Subcutaneous abdominal adipose tissue (tissue), 5 donors: ENCODE measurements around the gene RNASE4.

ENCODE experiments used
- H3K27ac ChIP-seq: one replicate; pipeline ENCODE4 v1.7.0; 2013; ENCODE audit warnings: low read depth, mild to moderate bottlenecking, inconsistent platforms, low read length, moderate library complexity
- H3K27me3 ChIP-seq, 5 donors: one replicate each; pipeline ENCODE4 v1.7.0; 2013; ENCODE audit warnings: low read length in 5 of 5, inconsistent platforms in 1 of 5; ENCODE audit not compliant: control insufficient read depth in 5 of 5, insufficient read depth in 4 of 5
- H3K36me3 ChIP-seq, 5 donors: one replicate each; pipeline ENCODE4 v1.7.0; 2013; ENCODE audit warnings: low read length in 5 of 5; ENCODE audit not compliant: control insufficient read depth in 5 of 5, insufficient read depth in 5 of 5
- H3K4me1 ChIP-seq, 5 donors: one replicate each; pipeline ENCODE4 v1.7.0; 2013; ENCODE audit warnings: low read length in 5 of 5, mild to moderate bottlenecking in 3 of 5, moderate library complexity in 1 of 5; ENCODE audit not compliant: control insufficient read depth in 5 of 5, insufficient read depth in 5 of 5
- H3K4me3 ChIP-seq, 5 donors: one replicate each; pipeline ENCODE4 v1.7.0; 2013; ENCODE audit warnings: low read length in 5 of 5, low read depth in 1 of 5
- H3K9ac ChIP-seq, 5 donors: one replicate each; pipeline ENCODE4 v1.7.0; 2013; ENCODE audit warnings: low read length in 5 of 5, mild to moderate bottlenecking in 4 of 5, moderate library complexity in 3 of 5
- H3K9me3 ChIP-seq, 5 donors: one replicate each; pipeline ENCODE4 v1.7.0; 2013; ENCODE audit warnings: low read length in 5 of 5; ENCODE audit not compliant: control insufficient read depth in 5 of 5
- donor health status: healthy.
- donor health status: healthy.
- donor health status: healthy.
- donor health status: healthy.
- donor health status: healthy.

The RNASE4 gene

DNA sequence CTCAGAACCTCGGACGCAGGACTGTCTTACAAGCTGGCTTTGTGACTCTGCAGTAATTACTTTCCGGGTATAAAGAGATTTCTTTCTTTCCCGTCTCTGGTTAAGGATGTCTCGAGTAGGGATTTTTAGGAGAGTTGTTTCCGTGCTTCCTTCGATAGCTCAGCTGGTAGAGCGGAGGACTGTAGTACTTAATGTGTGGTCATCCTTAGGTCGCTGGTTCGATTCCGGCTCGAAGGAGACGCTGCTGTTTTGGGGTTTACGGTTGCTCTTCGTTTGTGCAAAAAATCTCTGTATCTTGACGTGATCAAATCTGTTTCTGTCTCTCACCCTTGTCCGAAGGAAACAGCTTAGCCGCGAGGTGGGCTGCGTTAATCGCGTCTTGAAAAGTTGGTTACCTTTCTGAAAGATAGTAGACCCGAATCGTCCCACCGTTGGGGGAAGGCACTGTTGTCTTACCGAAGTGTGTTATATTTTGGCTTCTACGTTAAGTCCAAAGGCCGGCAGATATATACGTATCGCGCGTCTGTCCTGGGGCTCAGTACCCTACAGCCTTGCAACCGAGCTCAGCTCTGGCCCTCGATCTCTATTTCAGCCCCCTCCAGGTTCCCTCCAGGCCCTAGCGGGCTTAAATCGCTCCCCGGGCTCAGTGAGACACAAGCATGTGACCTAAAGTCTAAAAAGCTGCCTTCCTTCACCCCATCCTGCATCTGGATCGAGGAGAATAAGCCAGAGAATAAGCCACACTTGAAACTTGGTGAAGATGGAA is 1.1 kb upstream of the RNASE4 start:
- H3K27ac ChIP-seq = peak overlapping the region; percentile 99
- no peaks in the 10 kb centered on the region for H3K9me3 ChIP-seq
- H3K4me1 ChIP-seq = peaks cover 0 to 58% (median 53%) of the 10 kb centered on the region in 5 donors
- peaks cover 0 to 2% (median 0%) of the 10 kb centered on the region in 5 donors for H3K36me3 ChIP-seq
- no peaks in the 10 kb centered on the region for H3K27me3 ChIP-seq
- H3K4me3 ChIP-seq = peak overlapping the region; percentile 83 to 96 (median 93)
- H3K9ac ChIP-seq = peak overlapping the region; percentile 87 to 100 (median 98)

DNA sequence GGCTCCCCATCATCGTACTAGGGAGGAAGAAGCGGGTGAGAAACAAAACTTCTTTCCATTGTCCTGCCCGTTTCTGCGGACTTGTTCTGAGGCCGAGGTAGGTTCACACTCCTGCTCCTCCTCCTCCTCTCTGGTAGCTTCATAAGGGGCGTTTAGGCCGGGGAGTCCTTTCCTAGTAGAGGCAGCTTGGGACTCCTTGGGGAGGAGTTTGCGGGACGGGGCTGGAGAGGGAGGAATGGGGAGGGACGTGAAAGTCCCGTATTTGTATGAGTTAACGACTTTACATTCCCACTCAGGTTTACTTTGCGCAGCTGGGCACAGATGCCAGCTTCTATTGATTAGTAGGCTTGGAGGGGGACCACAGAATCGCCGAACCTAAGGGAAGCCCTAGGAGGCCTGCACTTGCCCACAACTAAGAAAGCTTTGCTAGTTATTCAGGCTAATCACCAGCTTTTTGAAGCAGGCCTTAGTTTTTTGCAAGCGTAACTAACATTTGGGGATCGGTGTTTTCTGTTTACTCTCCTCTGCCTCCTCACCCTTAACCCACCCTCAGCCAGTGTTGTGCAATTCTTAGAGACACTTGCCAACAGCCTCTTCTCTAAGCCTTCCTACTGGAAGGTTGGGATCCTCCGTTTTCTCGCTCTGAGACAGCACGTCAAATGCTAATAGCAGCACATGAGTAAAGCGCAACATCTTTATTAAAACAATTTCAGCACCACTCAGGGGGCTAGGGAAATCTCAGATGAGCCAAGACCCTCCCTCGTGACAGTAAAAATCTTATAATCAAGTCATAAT is 499 bp downstream of the RNASE4 start:
- Histone ChIP-seq H3K27ac (peak overlapping the region; percentile 99), H3K9me3 (no peaks in the 10 kb centered on the region), H3K9ac (peak overlapping the region; percentile 89 to 100 (median 98)), H3K36me3 (peaks cover 0 to 4% (median 0%) of the 10 kb centered on the region in 5 donors), H3K4me3 (peak overlapping the region; percentile 83 to 96 (median 93)), H3K27me3 (no peaks in the 10 kb centered on the region), H3K4me1 (peaks cover 0 to 58% (median 53%) of the 10 kb centered on the region in 5 donors)

DNA sequence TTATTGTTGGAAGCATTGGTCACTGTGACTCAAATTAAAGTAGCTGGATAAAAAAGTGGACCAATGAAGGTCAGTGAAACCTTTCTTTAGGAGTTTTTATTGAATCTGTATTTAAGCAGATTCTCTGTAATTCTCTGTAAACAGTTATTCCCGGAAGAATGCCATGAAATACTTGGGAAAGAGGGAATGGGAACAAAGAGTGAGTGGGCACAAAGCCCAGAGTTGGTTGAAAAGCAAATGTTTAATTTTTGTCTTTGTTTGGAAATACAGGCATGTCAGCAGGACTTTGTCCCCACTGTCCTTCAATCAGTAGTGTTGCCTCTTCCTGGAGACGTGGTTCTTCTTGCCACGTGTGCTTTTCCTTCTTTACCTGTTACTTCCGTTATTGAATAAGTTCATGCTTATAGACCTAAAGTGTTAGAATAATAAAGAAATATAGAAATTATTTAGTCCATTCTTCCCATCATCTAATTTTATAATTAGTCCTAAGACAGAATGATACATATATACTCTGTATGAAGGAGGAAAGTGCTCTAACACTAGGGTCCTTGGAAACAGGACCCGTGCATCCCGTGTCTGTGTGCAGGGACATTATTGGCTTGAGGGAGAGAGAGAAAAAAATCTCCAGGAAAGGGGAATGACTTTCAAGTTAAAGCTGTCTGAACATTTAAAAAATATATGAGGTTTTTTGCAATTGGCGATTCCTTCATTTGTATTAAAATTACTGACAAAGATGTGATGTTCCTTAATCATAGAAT is 2.2 kb downstream of the RNASE4 start:
- Histone ChIP-seq H3K4me1 (peaks cover 0 to 50% (median 47%) of the 10 kb centered on the region in 5 donors), H3K9me3 (no peaks in the 10 kb centered on the region), H3K9ac (peak overlapping the region in 4 of 5 donors; percentile 3 to 66 (median 44)), H3K36me3 (peaks cover 0 to 4% (median 0%) of the 10 kb centered on the region in 5 donors), H3K27me3 (no peaks in the 10 kb centered on the region), H3K4me3 (peak overlapping the region; percentile 5 to 96 (median 31)), H3K27ac (peak overlapping the region; percentile 99)

DNA sequence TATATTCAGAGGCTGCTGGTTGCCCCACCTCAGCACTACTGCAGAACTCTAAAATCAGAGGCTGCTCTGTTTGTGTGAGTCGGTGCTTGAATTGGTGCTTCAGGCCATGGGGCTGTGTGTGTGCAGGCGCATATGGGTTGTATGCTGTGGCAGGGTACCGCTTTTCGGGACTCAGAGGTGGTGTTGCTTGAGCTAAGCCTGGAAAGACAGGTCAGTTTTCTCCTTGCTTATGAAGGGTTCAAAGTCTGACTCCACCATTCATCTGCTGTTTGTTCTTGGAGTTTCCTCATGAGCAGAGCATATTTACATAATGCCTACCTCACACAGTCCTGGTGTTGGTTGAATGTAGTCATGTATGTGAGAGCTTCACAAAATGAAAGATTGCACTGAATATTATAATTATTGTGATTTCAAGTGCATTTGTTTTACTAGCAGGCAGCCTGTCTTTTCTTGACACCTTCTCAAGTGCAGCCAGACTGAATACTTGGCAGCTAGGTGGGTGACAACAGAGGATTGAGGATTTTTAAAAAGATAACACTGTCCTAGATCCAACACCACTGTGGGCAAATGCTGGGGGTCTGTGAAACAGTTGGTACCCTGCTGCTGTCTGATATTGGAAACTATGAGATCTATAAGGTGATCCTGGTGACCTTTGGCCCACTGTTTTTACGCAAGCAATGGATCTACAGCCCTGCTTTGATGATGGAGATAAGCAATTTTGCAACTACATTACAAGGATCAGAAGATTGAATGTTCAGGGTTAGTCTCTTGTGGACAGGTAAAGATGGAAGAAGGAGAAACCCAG is 3.2 kb downstream of the RNASE4 start:
- H3K9ac ChIP-seq = peak overlapping the region in 2 of 5 donors; percentile 4 to 23
- peak overlapping the region in 1 of 5 donors; percentile 7 for H3K4me3 ChIP-seq
- H3K27me3 ChIP-seq = no peaks in the 10 kb centered on the region
- H3K4me1 ChIP-seq = peaks cover 0 to 43% (median 41%) of the 10 kb centered on the region in 5 donors
- H3K9me3 ChIP-seq = no peaks in the 10 kb centered on the region
- H3K27ac ChIP-seq = peak overlapping the region; percentile 99
- H3K36me3 ChIP-seq = peaks cover 0 to 4% (median 0%) of the 10 kb centered on the region in 5 donors

DNA sequence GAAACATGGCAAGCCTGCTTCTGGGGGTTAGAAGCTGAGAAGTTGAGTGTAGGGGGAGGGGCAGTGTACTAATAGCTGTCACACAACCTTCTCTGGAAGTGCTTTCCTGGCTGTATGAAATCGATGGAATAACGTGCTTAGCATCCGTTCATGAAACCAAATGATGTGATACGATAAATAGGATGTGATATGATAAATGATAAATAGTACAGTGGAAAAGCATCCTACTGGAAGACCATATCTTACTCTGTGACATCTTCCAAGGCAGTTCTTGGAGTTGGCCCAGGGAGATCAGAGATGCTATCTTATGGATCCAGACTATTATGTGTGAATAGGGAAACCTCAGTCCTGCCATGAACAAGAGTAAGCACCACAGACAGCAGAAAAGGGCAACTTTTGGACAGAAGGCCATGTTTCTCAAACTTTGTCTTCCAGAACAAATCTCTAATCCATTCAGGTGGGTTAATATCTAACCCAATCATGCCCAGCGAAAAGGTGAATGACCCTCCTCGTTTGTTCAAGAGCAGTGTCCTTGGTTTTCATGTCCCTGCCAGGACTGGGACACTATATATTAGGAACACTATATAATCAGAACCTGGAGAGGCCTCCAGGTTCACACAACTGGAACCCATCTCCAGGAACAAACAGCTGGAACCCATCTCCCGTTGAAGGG is 3.9 kb downstream of the RNASE4 start, which contains the start of gene ANG:
ANG (plus strand) TSS at position 598 of the 673 bp plus-strand sequence. CDS start 4,801 bp downstream, outside the sequence.
- peak within 1 kb of the TSS in 3 of 5 donors; percentile 4 to 23 (median 11) for H3K9ac ChIP-seq

DNA sequence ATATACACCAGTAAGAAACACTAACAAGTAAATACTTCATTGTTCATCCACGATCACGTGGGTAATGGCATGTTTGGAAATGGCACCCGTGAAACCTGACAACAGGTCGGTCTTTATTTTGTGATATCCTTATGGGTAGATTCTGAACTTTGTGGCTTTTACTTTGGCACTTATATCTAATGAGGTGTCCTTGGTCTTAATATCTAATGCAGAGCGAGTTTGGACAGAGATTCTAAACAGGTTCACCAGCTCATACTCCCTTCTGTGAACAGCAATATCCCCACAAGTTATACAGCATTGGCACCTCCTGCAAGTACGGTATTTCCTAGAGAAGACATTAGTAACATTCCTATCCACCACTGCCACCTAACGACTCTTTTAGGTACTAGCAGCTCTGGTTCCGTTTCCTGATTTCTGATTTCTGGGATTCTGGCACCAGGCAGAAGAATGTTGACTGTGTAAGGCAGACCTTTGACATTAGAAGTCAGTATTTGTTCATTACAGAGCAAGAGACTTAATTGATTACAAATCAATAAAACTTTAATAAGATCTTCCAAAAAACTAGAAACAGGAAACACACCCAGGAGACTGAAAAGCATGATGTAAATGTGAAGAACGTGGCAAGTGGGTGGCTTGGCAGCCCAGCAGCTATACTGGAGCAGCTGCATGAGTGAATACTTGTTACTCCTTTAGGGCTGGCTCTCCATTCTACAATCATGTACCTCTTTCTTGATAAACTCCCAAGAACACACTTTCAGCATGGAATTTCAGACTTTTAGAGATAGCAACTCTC is 6.7 kb downstream of the RNASE4 start:
- H3K27me3 ChIP-seq = no peaks in the 10 kb centered on the region
- no peak overlapping the region for H3K4me3 ChIP-seq
- peaks cover 0 to 30% (median 23%) of the 10 kb centered on the region in 5 donors for H3K4me1 ChIP-seq
- no peaks in the 10 kb centered on the region for H3K9me3 ChIP-seq
- H3K36me3 ChIP-seq = peaks cover 7 to 15% (median 10%) of the 10 kb centered on the region in 5 donors
- H3K27ac ChIP-seq = peak overlapping the region; percentile 28
- no peak overlapping the region for H3K9ac ChIP-seq

More for the DNA sequence above, 3.9 kb downstream of the RNASE4 start, which contains the start of gene ANG:
- peaks cover under 1 to 4% (median 2%) of the 10 kb centered on the region in 5 donors for H3K36me3 ChIP-seq
- no peaks in the 10 kb centered on the region for H3K9me3 ChIP-seq
- peaks cover 0 to 43% (median 41%) of the 10 kb centered on the region in 5 donors for H3K4me1 ChIP-seq
- no peak within 1 kb of the TSS for H3K4me3 ChIP-seq
- H3K27ac ChIP-seq = peak within 1 kb of the TSS; percentile 99
- H3K27me3 ChIP-seq = no peaks in the 10 kb centered on the region

DNA sequence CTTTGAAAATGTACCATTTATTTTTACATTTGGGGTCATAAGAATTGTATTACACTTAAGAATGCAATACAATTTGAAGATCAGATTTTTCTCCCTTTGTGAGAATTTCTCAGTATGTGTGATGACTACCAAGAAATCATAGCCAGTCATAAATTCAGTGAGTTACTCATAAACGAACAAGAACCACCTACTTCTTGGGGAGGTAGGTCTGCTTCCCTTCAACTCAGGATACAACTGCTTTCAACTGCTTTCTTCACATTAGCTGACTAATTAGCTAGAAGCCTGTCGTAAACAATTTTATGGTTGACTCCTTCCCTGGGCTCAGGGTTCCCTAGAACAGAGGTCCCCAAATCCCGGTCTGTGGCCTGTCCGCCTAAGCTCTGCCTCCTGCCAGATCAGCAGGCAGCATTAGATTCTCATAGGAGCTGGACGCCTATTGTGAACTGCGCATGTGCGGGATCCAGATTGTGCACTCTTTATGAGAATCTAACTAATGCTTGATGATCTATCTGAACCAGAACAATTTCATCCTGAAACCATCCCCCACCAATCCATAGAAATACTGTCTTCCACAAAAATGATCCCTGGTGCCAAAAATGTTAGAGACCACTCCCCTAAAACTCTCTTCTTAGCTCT is 7.9 kb downstream of the RNASE4 start:
- no peak overlapping the region for H3K27ac ChIP-seq
- H3K9ac ChIP-seq = no peak overlapping the region
- peaks cover 7 to 18% (median 10%) of the 10 kb centered on the region in 5 donors for H3K36me3 ChIP-seq
- no peaks in the 10 kb centered on the region for H3K9me3 ChIP-seq
- peaks cover 0 to 19% (median 13%) of the 10 kb centered on the region in 5 donors for H3K4me1 ChIP-seq
- no peaks in the 10 kb centered on the region for H3K27me3 ChIP-seq
- H3K4me3 ChIP-seq = no peak overlapping the region

DNA sequence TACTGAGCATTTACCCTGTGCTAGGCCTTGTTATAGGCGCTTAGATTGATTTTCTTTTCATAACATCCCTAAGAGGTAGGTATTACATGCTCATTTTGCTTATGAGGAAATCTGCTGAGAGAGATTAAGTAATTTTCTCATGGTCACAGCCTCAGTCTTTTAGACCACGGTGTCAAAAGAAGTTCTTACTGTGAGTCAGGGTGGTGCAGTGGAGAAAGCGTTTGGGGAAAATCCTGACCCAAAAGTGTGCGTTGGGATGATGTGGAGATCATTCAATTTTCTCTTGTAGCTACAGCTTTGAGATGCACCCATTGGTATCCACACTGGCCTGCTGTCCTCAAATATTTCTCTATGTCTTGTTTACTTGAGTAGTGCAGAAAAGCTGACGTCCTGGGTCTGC is 12.4 kb downstream of the RNASE4 start:
- H3K27me3 ChIP-seq = no peaks in the 10 kb centered on the region
- H3K4me3 ChIP-seq = no peak overlapping the region
- H3K27ac ChIP-seq = no peak overlapping the region
- H3K4me1 ChIP-seq = peaks cover 0 to 6% (median 1%) of the 10 kb centered on the region in 5 donors
- no peak overlapping the region for H3K9ac ChIP-seq
- no peaks in the 10 kb centered on the region for H3K9me3 ChIP-seq
- H3K36me3 ChIP-seq = peaks cover 15 to 33% (median 20%) of the 10 kb centered on the region in 5 donors
